Ramos (cell line): Measurements from ENCODE around the gene CACNB4.
"Not testable (repeated sequence)": the region's sequence is repeated elsewhere in the genome, so short reads cannot be mapped to it uniquely, and the experiment has no call there.

Experiments used
- in situ Hi-C: fragments of 300-500 bp; cut with MboI; formaldehyde crosslinking; loops from one replicate; pipeline ENCODE4 v1.14.3; 2022; ENCODE audit warnings: low sequenced_read_pairs; ENCODE audit not compliant: unreplicated experiment

Gene CACNB4

DNA sequence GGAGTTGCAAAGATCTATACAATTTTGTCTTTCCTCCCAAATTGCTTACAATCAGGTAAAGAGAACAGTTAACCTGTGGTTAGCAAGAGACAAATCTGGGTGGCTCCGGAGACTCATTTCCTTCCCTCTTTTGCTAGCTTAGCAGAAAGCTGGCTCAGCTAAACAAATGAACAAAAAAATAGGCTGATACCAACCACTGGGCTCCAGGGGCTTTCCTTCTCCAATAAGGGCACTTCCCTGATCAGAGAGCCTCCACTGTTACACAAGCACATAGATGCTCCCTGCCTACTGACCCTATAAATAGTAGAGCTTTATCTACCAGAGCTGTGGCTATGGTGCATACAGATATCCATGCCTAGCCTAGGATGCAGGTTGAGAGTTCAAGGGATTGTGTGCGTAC, 180.5 kb downstream of the CACNB4 start:
- in situ Hi-C loops, result no loop called here

DNA sequence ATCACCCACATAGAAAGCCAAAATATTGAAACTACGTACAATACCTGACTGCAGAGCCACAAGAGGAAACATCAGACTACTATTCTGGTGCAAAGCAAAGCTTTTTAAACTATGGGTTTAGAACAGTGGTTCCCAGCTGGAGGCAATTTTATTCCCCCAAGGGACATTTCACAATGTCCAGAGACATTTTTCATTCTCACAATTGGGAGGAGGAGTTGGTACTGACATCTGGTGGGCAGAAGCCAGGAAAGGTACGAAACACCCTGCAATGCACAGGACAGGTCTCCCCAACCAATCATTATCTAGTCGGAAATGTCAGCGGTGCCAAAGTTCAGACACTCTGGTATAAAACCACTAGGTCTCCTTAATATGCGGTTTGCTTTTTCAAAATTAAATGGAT, 182.2 kb downstream of the CACNB4 start:
- in situ Hi-C loops, result no loop called here

DNA sequence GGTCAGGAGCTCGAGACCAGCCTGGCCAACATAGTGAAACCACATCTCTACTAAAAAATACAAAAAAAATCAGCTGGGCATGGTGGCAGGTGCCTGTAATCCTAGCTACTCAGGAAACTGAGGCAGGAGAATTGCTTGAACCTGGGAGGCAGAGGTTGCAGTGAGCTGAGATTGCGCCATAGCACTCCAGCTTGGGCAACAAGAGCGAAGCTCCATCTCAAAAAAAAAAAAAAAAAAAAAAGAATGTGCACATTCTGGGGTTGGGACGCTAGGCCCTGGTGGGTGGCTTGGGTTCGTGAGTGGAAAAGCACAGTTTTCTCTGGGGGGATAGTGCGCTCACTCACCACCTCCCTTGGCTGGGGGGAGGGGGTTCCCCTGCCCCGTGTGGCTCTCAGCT, 183.2 kb downstream of the CACNB4 start:
- in situ Hi-C loops, result not testable (repeated sequence)

DNA sequence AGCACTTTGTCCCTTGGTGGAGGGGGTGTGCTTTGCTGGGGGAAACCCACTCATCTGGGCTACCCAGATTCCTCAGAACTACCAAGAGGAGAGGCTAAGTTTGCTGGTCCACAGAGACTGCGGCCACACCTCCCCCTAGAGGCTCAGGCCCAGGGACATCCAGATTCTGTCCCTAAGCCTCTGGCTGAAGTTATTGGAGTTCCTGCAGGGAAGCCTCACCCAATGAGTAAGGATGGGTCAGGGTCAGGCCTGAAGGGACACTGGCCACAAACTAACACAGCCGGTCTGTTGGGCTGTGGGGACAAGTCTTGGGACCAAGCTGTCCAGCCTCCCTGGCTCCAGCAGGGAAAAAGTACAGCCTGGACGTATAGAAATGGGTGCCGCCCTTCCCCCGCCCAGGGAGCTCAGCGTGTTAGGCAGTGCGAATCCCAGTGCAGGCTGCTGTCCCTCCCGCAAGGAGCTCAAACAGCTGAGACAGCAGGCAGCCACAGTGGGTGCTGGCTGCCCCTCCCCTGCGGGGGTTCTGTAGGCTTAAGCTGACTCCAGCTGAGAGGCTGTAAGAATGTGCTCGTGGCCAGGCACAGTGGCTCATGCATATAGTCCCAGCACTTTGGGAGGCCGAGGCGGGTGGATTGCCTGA, 183.7 kb downstream of the CACNB4 start:
- in situ Hi-C loops, result no loop called here

DNA sequence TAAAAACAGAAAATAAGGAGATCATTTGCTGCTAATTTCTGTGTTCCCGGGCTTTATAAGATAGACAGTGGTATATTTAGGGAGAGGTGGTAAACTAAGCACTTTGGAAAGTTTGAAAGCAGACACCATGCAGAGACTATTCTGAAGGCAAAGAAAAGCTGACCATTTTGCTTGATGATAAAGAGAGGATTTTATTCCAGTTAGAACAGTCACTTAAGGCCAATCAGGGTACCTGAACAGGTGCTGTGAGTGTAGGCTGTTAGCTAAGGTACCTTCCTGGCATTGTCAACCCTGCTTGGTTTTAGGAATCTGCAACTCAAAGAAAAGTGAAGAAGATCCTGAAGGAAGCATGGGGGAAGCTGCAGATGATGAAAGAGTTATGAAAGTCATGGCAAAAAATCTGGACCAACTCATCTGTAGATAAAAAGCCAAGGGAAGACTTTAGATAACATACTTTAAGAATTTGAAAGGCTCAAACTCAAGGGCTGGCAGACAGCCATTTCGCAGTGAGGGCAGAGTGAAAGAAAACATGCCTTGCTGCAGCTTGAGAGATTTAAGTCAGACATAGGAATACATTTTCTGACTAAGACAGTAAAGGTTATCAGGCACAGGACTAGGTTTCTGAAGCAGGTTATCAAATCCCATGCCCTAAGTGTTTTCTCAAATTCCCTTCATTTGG, 190.5 kb downstream of the CACNB4 start:
- in situ Hi-C loops, result no loop called here

DNA sequence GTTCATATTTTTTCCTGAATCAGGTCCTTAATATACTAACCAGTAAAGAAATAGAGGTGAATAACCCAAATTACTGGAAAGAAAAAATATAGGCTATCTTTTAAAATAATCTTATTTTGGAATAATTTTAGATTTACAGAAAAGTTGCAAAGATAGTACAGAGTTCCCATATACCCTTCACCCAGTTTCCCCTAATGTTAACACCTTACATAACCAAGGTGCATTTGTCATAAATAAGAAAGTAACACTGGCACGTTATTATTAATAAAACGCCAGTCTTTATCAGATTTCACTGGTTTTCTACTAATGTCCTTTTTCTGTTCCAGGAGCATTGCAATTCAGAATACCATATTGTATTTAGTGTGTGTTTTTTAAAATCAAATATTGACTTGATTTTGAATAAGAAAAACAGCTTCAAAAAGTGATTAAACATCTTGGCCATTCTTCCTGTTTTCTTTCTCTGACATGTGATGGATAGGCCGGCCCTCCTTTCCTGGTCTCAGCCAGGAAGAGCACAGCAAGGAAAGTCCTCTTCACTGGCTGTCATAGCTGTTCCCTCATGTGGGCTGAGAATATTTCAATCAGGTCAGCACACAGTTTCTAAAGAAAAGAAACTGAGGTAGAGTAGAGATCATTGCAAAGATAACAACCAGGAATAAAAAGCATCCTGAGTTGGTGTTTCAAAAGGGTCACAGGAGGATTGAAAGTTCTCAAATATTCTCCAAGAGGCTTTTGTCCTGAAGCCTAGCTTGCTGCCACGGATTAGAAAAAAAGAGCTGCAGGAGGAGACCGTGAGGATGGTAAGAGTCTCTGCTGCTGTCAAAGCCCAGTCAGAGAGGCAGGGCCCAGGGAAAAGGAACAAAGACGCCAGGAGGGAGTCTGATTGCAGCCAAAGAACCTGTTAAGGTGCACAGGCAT, 191.3 kb downstream of the CACNB4 start:
- in situ Hi-C loops, result no loop called here

- in situ Hi-C loops, result no loop called here
Observed at GRCh38 chr2:151906633-151906998, 192.2 kb downstream of the CACNB4 start.

GRCh38 chr2:151905963-151906632, 192.7 kb downstream of the CACNB4 start:
- in situ Hi-C loops, result no loop called here

- in situ Hi-C loops, result no loop called here
Observed at GRCh38 chr2:151904807-151905206, 194.0 kb downstream of the CACNB4 start.

DNA sequence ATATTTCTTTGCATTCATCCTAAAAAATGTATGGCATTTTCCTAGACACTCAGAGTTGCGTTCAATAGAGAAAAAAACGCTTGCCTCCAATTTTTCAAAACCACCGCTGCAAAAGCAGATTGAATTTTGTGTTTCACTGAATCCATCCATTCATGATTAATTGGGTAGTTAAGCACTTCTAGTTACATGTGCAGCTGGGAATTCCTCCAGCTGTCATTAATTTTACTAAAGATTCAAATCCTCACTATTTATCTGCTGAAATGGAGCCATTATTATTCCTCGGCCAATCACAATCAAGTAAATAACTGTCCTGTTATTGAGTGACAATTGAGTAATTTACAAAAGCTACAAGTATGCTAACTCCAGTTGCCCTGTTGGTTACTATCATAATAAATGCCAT, 194.8 kb downstream of the CACNB4 start:
- in situ Hi-C loops, result no loop called here

GRCh38 chr2:151902829-151903228, 196.0 kb downstream of the CACNB4 start:
- in situ Hi-C loops, result no loop called here

GRCh38 chr2:151900331-151900730, 198.5 kb downstream of the CACNB4 start:
- in situ Hi-C loops, result no loop called here

- in situ Hi-C loops, result no loop called here
Observed at GRCh38 chr2:151899156-151899555, 199.7 kb downstream of the CACNB4 start.

DNA sequence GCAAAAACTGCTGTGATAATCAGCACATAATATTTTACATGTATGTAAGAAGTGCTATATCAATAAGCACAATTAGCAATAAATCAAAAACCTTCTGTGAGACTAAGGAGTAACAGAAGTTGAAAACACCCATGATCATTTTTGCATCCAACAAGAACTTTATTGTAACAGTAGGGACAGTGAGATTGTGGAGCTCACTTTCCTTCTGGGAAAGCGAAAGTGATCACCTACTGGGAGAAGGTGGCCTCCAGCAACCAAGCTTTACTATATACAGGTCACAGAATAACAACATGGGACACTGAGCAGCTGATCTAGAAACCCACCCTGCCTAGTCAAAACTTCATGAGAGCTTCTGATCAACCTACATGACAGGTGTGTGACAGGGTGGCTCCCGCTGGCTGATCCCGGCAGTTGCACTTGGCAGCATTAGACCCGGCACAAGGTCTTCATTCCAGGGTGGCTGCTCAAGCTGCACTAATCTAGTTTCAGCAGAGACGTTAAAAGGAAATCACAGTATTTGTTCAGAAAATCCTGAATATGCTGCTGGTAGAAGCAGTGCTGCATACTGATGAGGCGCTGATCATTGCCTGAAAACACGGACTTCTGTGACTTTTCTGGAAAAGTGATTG, 207.2 kb downstream of the CACNB4 start:
- in situ Hi-C loops, result no loop called here

DNA sequence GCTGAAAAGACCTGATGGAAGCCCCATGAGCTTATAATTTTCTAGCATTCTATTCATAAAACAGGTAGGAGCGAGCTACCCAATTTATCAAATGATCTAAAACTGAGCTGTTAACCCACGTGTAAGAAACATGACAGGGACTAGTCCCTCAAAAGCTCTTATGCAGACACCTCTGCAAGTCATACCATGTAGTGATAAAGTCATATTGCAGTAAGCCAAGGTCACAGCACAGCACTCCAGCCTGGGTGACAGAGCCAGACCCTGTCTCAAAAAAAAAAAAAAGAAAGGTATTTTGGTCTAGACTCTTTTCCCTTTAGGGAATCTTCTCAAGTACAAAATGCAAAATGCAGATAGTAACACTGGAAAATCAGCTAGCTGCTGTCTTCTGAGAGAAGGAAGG, 211.7 kb downstream of the CACNB4 start:
- in situ Hi-C loops, result no loop called here

GRCh38 chr2:151886241-151886640, 212.6 kb downstream of the CACNB4 start:
- in situ Hi-C loops, result no loop called here

- in situ Hi-C loops, result no loop called here
Observed at GRCh38 chr2:151882786-151883445, 215.9 kb downstream of the CACNB4 start.

DNA sequence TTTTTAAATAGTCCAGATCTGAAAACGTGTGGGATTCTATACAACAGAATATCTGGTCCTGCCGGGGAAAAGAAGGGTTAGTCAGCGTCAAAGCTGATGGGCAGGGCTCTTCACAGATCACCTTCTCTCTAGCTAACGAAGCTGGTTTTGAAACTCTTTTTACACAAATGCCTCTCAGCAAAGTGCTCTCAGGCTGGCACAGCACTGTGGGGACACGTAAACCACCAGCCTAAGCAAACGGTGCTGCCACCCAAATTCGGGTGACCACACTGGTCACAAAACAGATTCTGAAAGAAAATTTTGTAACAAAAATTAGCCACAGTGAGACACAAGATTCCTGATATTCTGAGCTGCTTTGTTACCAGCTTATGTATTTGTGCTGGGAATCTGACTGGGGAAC, 217.5 kb downstream of the CACNB4 start:
- in situ Hi-C loops, result no loop called here

- in situ Hi-C loops, result no loop called here
Observed at GRCh38 chr2:151880586-151880985, 218.3 kb downstream of the CACNB4 start.
